HUES6 (cell line): Measurements from ENCODE around the gene CXXC5.
"Not testable (repeated sequence)": the region's sequence is repeated elsewhere in the genome, so short reads cannot be mapped to it uniquely, and the experiment has no call there.

ENCODE experiments used
- H3K27ac ChIP-seq: 2 replicates; pipeline ENCODE4 v1.7.0; 2013; ENCODE audit warnings: low read depth, mild to moderate bottlenecking, low read length, inconsistent platforms
- H3K27me3 ChIP-seq: 2 replicates; pipeline ENCODE4 v1.6.1; 2013; ENCODE audit warnings: low read length; ENCODE audit not compliant: control insufficient read depth, insufficient read depth
- H3K36me3 ChIP-seq: 2 replicates; pipeline ENCODE4 v1.6.1; 2013; ENCODE audit warnings: low read length; ENCODE audit not compliant: control insufficient read depth, insufficient read depth
- H3K4me1 ChIP-seq: 2 replicates; pipeline ENCODE4 v1.6.1; 2013; ENCODE audit warnings: low read length; ENCODE audit not compliant: control insufficient read depth, insufficient read depth
- H3K4me3 ChIP-seq: 2 replicates; pipeline ENCODE4 v1.5.1; 2013; ENCODE audit warnings: low read depth, low read length
- H3K9ac ChIP-seq: one replicate; pipeline ENCODE4 v1.6.1; 2013; ENCODE audit warnings: mild to moderate bottlenecking, low read length
- H3K9me3 ChIP-seq: 2 replicates; pipeline ENCODE4 v1.6.1; 2013; ENCODE audit warnings: low read depth, low read length; ENCODE audit not compliant: control insufficient read depth, insufficient read depth

CXXC5 gene

GRCh38 chr5:139725073-139725830 is 77.1 kb downstream of the CXXC5 start:
- no peak overlapping the region for H3K27ac ChIP-seq
- peaks cover 2% of the 10 kb centered on the region for H3K9me3 ChIP-seq
- no peak overlapping the region for H3K9ac ChIP-seq
- H3K4me3 ChIP-seq, result no peak overlapping the region
- no peaks in the 10 kb centered on the region for H3K27me3 ChIP-seq
- no peaks in the 10 kb centered on the region; the same call in 1 of the 2 replicates for H3K4me1 ChIP-seq
- no peaks in the 10 kb centered on the region for H3K36me3 ChIP-seq

- no peaks in the 10 kb centered on the region for H3K36me3 ChIP-seq
- H3K9ac ChIP-seq, result no peak overlapping the region
- no peaks in the 10 kb centered on the region for H3K9me3 ChIP-seq
- H3K4me1 ChIP-seq, result no peaks in the 10 kb centered on the region; the same call in 1 of the 2 replicates
- no peak overlapping the region for H3K4me3 ChIP-seq
- H3K27ac ChIP-seq, result no peak overlapping the region
- no peaks in the 10 kb centered on the region for H3K27me3 ChIP-seq
These were observed 78.1 kb downstream of the CXXC5 start for GRCh38 chr5:139726248-139726647.

GRCh38 chr5:139727615-139728014 is 79.5 kb downstream of the CXXC5 start:
- not testable (repeated sequence) for H3K27me3 ChIP-seq, H3K9me3 ChIP-seq, H3K9ac ChIP-seq, H3K36me3 ChIP-seq, H3K4me1 ChIP-seq, H3K4me3 ChIP-seq, H3K27ac ChIP-seq

GRCh38 chr5:139731281-139731680 is 83.1 kb downstream of the CXXC5 start:
- H3K36me3 ChIP-seq, result no peaks in the 10 kb centered on the region
- H3K27ac ChIP-seq, result no peak overlapping the region
- H3K4me1 ChIP-seq, result peaks cover 11% of the 10 kb centered on the region; the same call in 1 of the 2 replicates
- no peak overlapping the region for H3K4me3 ChIP-seq
- no peaks in the 10 kb centered on the region for H3K27me3 ChIP-seq
- H3K9ac ChIP-seq, result no peak overlapping the region
- H3K9me3 ChIP-seq, result no peaks in the 10 kb centered on the region

GRCh38 chr5:139732019-139732418 is 83.9 kb downstream of the CXXC5 start:
- no peak overlapping the region for H3K4me3 ChIP-seq
- no peaks in the 10 kb centered on the region for H3K27me3 ChIP-seq
- H3K9ac ChIP-seq, result no peak overlapping the region
- H3K4me1 ChIP-seq, result peaks cover 11% of the 10 kb centered on the region; the same call in 1 of the 2 replicates
- H3K36me3 ChIP-seq, result no peaks in the 10 kb centered on the region
- H3K9me3 ChIP-seq, result no peaks in the 10 kb centered on the region
- no peak overlapping the region for H3K27ac ChIP-seq

GRCh38 chr5:139733010-139733688 is 85.0 kb downstream of the CXXC5 start:
- Histone ChIP-seq H3K27me3 (no peaks in the 10 kb centered on the region), H3K4me3 (no peak overlapping the region), H3K4me1 (peaks cover 11% of the 10 kb centered on the region; the same call in 1 of the 2 replicates), H3K9me3 (no peaks in the 10 kb centered on the region), H3K9ac (no peak overlapping the region), H3K36me3 (no peaks in the 10 kb centered on the region), H3K27ac (no peak overlapping the region)
